ENCODE data around the gene MEGF11.

DNA sequence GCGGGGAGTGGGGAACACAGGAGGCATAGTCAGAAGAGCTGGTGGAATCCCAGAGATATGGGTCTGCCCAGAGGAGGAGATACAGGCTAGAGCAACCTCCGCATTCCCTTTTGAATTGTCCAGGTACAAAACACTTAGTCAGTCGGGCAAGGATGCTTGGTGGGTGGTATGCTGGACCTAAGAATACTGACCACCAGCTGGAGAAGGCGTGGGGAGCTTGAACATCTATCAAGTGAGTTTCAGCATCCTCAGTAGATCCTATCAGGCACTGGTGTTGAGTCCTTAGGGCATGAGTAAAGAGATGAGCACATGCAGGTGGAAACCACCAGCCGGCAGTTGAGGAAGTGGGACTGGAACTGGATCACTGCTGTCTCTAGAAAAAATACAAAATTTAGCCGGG lies 25.1 kb upstream of the MEGF11 start:
- no peak for TF ChIP-seq EZH2phosphoT487 (conservative IDR thresholded peaks at IDR 0.05; ENCODE audit: low read length)
- TF ChIP-seq, protein P1, sequence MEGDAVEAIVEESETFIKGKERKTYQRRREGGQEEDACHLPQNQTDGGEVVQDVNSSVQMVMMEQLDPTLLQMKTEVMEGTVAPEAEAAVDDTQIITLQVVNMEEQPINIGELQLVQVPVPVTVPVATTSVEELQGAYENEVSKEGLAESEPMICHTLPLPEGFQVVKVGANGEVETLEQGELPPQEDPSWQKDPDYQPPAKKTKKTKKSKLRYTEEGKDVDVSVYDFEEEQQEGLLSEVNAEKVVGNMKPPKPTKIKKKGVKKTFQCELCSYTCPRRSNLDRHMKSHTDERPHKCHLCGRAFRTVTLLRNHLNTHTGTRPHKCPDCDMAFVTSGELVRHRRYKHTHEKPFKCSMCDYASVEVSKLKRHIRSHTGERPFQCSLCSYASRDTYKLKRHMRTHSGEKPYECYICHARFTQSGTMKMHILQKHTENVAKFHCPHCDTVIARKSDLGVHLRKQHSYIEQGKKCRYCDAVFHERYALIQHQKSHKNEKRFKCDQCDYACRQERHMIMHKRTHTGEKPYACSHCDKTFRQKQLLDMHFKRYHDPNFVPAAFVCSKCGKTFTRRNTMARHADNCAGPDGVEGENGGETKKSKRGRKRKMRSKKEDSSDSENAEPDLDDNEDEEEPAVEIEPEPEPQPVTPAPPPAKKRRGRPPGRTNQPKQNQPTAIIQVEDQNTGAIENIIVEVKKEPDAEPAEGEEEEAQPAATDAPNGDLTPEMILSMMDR (IDR thresholded peaks at IDR 0.05; ENCODE audit: insufficient read depth, low read length, poor library complexity, severe bottlenecking) = no peak
